IPS DF 6.9 (cell line): ENCODE measurements around the gene CCDC8.

ENCODE experiments used
- DNase-seq: peaks from one replicate; pipeline ENCODE4 v3.0.0-alpha.2; 2013; ENCODE audit warnings: low read depth, low spot score
- H3K27ac ChIP-seq: one replicate; pipeline ENCODE4 v1.5.1; 2013; ENCODE audit warnings: low read length, control low read depth
- H3K27me3 ChIP-seq: 2 replicates; pipeline ENCODE4 v1.6.1; 2013; ENCODE audit warnings: mild to moderate bottlenecking, low read length; ENCODE audit not compliant: control insufficient read depth, insufficient read depth
- H3K36me3 ChIP-seq: 2 replicates; pipeline ENCODE4 v1.6.1; 2013; ENCODE audit warnings: low read length; ENCODE audit not compliant: control insufficient read depth, insufficient read depth
- H3K4me1 ChIP-seq: 2 replicates; pipeline ENCODE4 v1.6.1; 2013; ENCODE audit warnings: low read length; ENCODE audit not compliant: control insufficient read depth, insufficient read depth
- H3K4me3 ChIP-seq: 2 replicates; pipeline ENCODE4 v1.5.1; 2013; ENCODE audit warnings: mild to moderate bottlenecking, low read length
- H3K9me3 ChIP-seq: 2 replicates; pipeline ENCODE4 v1.6.1; 2013; ENCODE audit warnings: low read length, inconsistent platforms; ENCODE audit not compliant: control insufficient read depth, insufficient read depth
- WGBS: extraction: QIAGEN DNeasy Blood & Tissue Kit; methylation state at CpG from one replicate; pipeline ENCODE4 v1.1.7; 2013; ENCODE audit warnings: mixed read lengths, missing lambda C conversion rate; ENCODE audit not compliant: insufficient read length, insufficient coverage; 5-methylcytosine and 5-hydroxymethylcytosine counted together

CCDC8 gene

DNA sequence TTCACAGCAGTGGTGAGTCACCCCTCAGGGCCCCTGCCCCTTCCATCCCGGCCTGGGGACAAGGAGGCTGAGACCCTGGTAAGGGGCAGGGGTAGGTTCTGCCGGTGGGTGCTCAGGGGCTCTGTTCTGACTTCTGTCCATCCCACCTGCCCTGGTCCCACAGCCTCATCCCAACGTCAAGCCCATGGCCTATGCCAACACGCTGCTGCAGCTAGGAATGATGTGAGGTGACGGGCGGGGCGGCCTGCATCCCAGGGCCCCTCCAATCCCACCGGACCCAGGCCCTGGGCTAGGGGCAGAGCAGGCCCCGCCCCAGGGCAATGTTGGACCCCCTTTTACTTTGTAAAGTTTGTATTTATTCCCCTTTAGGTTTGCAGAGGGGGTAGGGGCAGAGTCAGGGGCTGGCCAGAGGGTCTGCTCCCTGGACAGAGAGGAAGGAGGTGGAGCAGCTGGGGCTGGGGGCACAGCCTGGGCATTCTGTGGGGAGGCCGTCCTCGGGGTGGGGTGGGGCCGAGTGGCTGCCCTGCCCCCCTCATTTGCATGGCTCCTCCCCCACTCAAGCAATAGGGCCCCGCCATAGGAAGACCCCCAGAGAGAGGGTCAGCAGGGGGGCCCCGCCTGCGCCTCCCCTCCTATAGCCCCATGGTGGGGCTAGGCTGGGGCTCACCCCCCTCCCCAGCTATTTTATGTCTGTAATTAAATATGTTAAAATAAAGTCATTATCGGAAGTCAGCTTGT is 23.1 kb downstream of the CCDC8 start:
- H3K27ac ChIP-seq: no peak overlapping the region
- no peaks in the 10 kb centered on the region for H3K9me3 ChIP-seq
- no CpG with 5 or more reads among the region's 16 CpGs for WGBS
- H3K27me3 ChIP-seq: no peaks in the 10 kb centered on the region
- DNase-seq: no peak
- H3K4me3 ChIP-seq: no peak overlapping the region
- H3K36me3 ChIP-seq: peaks cover 38% of the 10 kb centered on the region
- no peaks in the 10 kb centered on the region; the same call in 1 of the 2 replicates for H3K4me1 ChIP-seq

DNA sequence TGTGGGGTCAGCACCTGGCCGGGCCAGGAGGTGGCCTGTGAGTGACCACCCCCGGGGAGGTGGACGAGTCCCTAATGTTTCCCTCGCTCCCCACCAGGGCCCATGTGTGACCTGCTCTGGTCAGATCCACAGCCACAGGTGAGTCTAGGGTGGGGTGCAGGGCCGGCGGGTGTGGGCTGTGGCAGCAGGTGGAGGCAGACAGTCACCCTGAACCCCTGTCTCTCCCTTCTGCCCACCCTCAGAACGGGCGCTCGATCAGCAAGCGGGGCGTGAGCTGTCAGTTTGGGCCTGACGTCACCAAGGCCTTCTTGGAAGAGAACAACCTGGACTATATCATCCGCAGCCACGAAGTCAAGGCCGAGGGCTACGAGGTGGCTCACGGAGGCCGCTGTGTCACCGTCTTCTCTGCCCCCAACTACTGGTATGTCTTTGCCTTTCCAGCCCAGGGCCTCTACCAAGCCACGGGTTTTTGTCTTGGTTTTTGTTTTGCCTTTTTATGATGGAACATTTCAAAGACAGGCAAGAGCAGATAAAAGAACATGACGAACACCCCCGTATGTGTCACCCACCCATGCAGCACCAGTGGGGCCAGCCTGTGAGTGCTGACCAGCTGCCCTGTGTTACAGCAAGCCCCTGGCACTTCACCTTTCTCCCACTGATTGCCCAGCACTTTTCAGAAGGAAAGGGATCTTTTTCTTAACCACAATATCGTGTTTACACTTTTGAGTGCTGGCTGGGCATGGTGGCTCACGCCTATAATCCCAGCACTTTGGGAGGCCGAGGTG is 24.9 kb downstream of the CCDC8 start:
- no peaks in the 10 kb centered on the region; the same call in 1 of the 2 replicates for H3K4me1 ChIP-seq
- H3K4me3 ChIP-seq: no peak overlapping the region
- peaks cover 47% of the 10 kb centered on the region for H3K36me3 ChIP-seq
- WGBS: no CpG with 5 or more reads among the region's 25 CpGs
- no peak for DNase-seq
- no peak overlapping the region for H3K27ac ChIP-seq
- H3K27me3 ChIP-seq: no peaks in the 10 kb centered on the region
- H3K9me3 ChIP-seq: no peaks in the 10 kb centered on the region

GRCh38 chr19:46387713-46388130 is 25.6 kb downstream of the CCDC8 start:
- Histone ChIP-seq H3K4me3 (no peak overlapping the region), H3K9me3 (no peaks in the 10 kb centered on the region), H3K36me3 (peaks cover 47% of the 10 kb centered on the region), H3K27ac (no peak overlapping the region), H3K27me3 (no peaks in the 10 kb centered on the region), H3K4me1 (no peaks in the 10 kb centered on the region; the same call in 1 of the 2 replicates)
- no CpG with 5 or more reads among the region's 10 CpGs for WGBS
- no peak for DNase-seq

GRCh38 chr19:46386996-46387712 is 26.2 kb downstream of the CCDC8 start:
- DNase-seq: no peak
- H3K36me3 ChIP-seq: peaks cover 47% of the 10 kb centered on the region
- no peaks in the 10 kb centered on the region for H3K27me3 ChIP-seq
- no peak overlapping the region for H3K4me3 ChIP-seq
- WGBS: no CpG with 5 or more reads among the region's 30 CpGs
- no peak overlapping the region for H3K27ac ChIP-seq
- H3K4me1 ChIP-seq: no peaks in the 10 kb centered on the region; the same call in 1 of the 2 replicates
- H3K9me3 ChIP-seq: no peaks in the 10 kb centered on the region

DNA sequence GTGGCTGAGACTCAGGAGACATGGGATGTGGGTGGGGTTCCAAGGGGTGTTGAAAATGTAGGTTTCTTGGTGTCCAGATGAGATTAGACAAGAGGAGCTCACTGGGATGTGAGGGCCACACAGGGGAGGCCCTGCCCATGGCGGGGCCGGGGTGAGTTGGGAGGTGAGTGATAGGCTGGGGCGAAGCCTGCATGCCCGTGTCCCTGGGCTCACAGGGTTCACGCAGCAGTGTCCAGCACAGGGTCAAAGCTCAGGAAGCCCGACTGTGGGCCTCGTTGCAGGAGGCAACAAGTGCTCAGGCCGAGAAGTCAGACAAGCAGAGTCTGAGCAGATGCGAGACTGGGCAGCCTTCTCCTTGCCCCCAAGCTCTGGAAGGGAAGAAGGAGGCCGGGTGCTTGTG is 27.2 kb downstream of the CCDC8 start:
- WGBS: no CpG with 5 or more reads among the region's 10 CpGs
- no peak overlapping the region for H3K27ac ChIP-seq
- no peaks in the 10 kb centered on the region for H3K27me3 ChIP-seq
- H3K9me3 ChIP-seq: no peaks in the 10 kb centered on the region
- no peak for DNase-seq
- no peaks in the 10 kb centered on the region; the same call in 1 of the 2 replicates for H3K4me1 ChIP-seq
- H3K36me3 ChIP-seq: peaks cover 41% of the 10 kb centered on the region
- H3K4me3 ChIP-seq: no peak overlapping the region

DNA sequence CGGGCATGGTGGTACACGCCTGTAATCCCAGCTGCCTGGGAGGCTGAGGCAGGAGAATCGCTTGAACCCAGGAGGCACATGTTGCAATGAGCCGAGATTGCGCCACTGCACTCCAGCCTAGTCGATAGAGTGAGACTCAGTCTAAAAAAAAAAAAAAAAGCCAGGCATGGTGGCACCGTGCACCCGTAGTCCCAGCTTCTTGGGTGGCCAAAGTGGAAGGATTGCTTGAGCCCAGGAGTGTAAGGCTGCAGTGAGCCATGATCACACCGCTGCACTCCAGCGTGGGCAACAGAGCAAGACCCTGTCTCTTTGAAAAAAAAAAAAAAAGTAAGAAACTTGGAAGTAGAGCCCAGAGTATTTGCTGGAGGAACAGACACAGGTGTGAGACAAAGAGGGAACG is 27.7 kb downstream of the CCDC8 start:
- no peaks in the 10 kb centered on the region; the same call in 1 of the 2 replicates for H3K4me1 ChIP-seq
- H3K36me3 ChIP-seq: peaks cover 41% of the 10 kb centered on the region
- WGBS: no CpG with 5 or more reads among the region's 11 CpGs
- no peak for DNase-seq
- no peak overlapping the region for H3K4me3 ChIP-seq
- H3K27me3 ChIP-seq: no peaks in the 10 kb centered on the region
- no peak overlapping the region for H3K27ac ChIP-seq
- H3K9me3 ChIP-seq: no peaks in the 10 kb centered on the region

- peaks cover 32% of the 10 kb centered on the region for H3K36me3 ChIP-seq
- H3K4me3 ChIP-seq: no peak overlapping the region
- no peak overlapping the region for H3K27ac ChIP-seq
- no peaks in the 10 kb centered on the region for H3K4me1 ChIP-seq
- H3K9me3 ChIP-seq: no peaks in the 10 kb centered on the region
- no CpG with 5 or more reads among the region's 11 CpGs for WGBS
- no peak for DNase-seq
- no peaks in the 10 kb centered on the region for H3K27me3 ChIP-seq
Observed at GRCh38 chr19:46384396-46384795, 29.0 kb downstream of the CCDC8 start.

GRCh38 chr19:46383846-46384245 is 29.5 kb downstream of the CCDC8 start:
- WGBS: no CpG with 5 or more reads among the region's 7 CpGs
- Histone ChIP-seq H3K36me3 (peaks cover 30% of the 10 kb centered on the region), H3K4me3 (no peak overlapping the region)

GRCh38 chr19:46383171-46383815 is 30.1 kb downstream of the CCDC8 start:
- Histone ChIP-seq H3K27ac (no peak overlapping the region), H3K4me3 (no peak overlapping the region), H3K9me3 (no peaks in the 10 kb centered on the region), H3K36me3 (peaks cover 24% of the 10 kb centered on the region), H3K27me3 (no peaks in the 10 kb centered on the region), H3K4me1 (no peaks in the 10 kb centered on the region)
- no peak for DNase-seq
- WGBS: no CpG with 5 or more reads among the region's 23 CpGs

More at GRCh38 chr19:46383846-46384245, 29.5 kb downstream of the CCDC8 start:
- Histone ChIP-seq H3K27me3 (no peaks in the 10 kb centered on the region), H3K27ac (no peak overlapping the region), H3K9me3 (no peaks in the 10 kb centered on the region), H3K4me1 (no peaks in the 10 kb centered on the region)
- DNase-seq: no peak
